NCI-H2196 (cell line): ENCODE results near the gene TLE2.
"Not testable (repeated sequence)": the region's sequence is repeated elsewhere in the genome, so short reads cannot be mapped to it uniquely, and the experiment has no call there.

Experiments used
- DNase-seq: peaks from one replicate; lab custom pipeline; 2025; ENCODE audit not compliant: unreplicated experiment; lab: John Stamatoyannopoulos, UW

TLE2 gene

DNA sequence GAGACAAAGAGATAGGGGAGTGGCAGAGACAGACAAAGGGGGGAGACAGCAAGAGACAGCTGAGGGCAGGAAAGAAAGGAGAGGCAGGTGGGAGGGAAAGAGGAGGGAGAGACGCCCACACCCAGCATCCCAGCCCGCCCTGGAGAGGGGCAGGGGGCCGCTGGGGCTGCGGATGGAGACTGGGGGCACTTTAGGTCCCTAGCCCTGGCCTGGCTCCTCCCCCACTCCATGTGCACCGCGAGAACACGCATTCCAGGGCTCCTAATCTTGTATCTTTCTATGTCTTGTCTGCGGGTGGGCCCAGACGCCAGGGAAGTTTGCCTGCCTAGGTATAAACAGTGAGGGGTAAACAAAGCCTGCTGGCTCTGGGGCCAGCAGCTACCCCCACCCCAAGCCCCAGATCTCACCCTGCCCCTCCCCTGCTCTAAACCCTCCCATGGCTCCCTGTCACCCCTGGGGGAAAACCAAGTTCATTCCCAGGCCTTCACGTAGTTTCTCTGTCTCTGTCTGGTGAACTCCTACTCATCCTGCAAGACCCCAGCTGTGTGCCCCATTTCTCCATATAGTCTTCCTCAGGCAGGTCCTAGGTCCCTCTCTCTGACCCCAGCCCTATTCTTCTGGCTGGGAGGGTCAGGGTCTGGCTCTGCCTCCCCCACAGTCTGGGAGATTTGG lies 27.5 kb upstream of the TLE2 start:
- DNase-seq = peak; percentile 71

DNA sequence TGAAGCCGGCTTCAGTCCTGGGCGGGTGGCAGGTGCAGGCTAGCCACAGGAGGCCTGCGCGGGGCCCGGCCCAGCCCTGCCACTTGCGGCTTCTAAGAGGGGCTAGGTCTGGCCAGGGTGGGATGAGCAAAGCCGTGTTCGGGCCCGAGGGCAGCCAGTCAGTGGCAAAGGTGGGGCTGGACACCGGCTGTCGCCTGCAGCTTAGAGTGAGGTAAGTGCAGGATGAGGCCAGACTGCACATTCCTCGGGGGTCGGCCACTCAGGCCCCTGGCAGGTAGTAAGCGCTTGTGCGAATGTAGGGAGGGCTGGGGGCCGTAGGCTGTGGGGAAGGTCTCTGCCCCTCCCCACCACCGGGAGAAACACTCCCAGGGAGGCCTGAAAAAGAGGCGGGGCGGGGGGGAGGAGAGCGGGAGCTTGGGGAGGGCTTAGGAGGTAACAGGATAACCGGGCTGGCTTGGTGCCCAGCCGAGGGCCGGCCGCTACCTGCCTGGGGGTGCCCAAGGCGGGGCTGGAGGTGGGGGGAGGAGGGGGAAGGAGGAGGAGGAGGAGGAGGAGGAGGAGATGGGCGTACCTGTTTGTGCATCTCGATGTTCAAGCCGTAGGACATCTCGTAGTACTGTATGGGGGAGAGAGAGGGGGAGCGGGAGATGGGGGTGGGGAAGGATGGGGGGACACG lies 26.8 kb upstream of the TLE2 start:
- DNase-seq = peak; percentile 94

DNA sequence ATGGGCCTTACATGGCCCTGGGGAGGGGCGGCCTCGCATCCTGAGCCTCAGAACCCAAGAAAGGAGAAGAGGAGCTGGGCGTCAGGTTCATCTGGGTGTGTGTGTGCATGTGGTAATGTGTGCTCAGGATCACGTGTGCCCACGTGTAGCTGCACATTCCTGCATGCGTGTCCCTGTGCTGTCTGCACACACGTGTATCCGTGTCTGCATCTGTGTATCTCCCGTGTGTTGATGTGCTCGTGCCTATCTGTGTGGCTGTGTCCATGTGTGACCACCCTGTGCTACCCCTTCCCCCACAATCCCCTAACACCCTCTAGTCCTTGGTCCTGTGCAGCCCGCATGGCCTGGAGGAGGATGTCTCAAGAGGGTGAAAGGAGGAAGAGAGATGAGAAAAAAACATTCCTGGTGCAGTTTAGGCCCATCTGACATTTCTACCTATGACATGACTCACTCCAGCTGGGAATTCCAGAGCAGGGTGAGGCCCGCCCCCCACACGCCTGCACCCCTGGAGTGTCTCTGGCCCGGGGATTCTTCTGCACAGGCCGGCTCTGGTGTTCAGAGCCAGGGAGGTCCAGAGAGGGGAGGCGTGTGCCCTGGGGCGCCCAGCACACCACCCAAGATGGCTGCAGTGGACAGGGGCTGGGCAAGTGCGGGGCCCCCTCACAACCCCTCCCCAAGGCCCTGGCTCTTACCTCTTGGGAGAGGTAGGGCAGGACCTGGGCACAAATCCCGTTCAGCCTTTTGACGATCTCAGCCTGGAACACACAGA lies 26.1 kb upstream of the TLE2 start:
- DNase-seq = no peak

DNA sequence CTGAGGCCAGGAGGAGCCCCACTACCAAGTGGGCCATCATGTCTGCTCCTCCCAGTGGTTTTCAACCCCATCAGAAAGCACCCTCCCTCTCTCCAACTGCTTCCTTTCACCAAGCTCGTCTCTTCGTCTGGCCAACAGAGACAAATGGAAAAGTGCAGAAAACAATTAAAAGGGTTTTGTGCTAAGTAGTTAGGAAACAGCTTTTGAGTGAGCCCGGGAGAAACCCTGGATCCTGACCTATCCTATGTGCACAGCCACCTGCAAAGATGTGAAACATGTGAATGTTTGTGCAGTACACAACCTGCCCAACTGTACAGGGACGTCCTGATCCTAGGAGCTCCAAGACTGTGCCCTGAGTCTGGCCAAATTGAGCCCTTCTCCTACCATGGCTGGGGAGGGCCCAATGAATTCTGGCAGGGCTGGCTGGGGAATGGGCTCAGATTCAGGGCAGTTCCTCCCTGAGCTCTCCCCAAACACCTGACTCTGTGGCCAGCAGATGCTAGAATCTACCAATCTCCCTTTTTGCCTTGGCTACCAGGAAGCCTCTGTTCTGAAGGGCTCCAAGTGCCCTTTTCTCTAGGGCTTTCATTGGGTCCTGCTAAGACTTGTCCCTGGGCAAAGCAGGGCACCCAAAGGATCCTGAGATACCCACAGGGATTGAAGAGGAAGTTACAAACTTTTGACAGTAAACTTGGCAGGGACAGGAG lies 25.3 kb upstream of the TLE2 start:
- no peak for DNase-seq

DNA sequence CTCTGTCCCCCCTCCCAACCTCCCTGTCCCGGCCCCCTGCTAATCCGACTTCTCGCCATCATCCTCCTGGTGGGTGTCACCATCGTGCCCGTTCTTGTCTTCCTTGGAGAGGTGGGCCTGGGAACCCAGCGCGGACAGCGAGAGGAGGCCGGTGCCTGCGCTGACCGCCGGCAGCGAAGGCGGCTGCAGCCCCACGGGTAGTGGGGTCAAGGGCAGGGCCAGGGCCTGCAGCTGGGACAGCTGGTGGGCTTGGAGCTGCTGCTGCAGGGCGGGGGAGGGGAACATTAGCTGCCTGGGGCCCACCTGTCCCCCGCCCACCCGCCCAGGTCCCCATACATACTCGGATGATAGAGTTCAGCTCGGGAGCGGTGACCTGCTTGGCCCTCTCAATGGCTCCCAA lies 24.7 kb upstream of the TLE2 start:
- DNase-seq = no peak

DNA sequence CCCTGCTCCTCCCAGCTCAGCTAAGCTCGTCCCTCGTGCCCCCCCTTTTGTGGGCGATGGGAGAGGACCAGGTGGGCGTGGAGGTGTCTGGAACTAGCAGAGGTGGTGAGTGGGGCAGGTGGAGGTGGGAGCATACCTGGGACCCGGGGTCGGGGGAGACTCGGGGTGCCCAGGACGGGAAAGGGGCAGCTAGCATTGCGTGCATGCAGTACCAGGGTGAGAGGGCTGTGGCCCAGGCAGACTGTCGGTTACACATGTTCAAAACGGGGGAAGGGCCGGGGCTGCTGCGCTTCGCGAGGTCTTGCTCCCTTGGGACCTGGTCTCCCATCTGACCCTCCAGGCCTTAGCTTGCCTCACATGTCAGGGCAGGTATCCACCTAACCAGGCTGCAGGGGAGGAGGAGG lies 24.1 kb upstream of the TLE2 start:
- no peak for DNase-seq

DNA sequence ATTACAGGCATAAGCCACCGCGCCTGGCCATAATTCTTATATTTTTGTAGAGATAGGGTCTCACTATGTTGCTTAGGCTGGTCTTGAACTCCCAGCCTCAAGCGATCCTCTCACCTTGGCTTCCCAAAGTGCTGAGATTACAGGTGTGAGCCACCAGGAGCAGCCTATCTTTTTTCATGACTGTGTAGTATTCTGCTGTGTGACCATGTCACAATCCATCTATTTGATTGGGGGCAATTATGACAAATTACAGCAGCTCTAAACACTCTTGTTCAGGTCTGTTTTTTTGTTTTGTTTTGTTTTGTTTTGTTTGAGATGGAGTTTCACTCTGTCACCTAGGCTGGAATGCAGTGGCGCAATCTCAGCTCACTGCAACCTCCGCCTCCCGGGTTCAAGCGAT lies 20.9 kb upstream of the TLE2 start:
- not testable (repeated sequence) for DNase-seq

DNA sequence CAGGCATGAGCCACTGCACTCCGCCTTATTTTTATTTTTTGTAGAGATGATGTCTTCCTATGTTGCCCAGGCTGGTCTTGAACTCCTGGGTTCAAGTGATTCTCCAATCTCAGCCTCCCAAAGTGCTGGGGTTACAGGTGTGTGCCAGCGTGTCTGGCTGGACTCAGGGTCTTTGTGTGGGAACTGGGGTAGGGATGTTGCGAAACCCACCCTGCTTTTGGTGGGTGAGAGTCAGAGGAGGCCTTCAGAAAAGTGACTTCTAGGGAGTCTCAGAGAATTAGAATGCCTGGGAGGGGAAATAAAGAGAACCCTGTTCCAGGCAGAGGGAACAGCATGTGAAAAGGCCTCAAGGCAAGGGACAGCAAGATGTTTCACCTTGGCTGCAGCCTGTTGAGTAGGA lies 20.0 kb upstream of the TLE2 start:
- DNase-seq = no peak

DNA sequence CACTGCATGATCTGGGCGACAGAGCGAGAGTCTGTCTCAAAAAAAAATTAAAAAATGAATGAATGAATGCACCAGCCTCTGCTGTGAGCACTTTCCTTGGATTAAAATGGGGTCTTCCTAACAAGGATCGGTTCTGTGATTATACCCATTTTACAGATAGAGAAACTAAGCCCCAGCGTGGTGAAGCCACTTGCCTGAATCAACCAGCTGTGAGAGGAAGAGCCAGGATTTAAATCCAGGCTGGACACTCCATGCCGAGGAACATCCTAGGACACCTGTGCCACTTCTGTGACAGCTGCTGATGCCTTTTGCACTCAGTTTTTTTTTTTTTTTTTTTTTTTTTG lies 19.1 kb upstream of the TLE2 start:
- no peak for DNase-seq

DNA sequence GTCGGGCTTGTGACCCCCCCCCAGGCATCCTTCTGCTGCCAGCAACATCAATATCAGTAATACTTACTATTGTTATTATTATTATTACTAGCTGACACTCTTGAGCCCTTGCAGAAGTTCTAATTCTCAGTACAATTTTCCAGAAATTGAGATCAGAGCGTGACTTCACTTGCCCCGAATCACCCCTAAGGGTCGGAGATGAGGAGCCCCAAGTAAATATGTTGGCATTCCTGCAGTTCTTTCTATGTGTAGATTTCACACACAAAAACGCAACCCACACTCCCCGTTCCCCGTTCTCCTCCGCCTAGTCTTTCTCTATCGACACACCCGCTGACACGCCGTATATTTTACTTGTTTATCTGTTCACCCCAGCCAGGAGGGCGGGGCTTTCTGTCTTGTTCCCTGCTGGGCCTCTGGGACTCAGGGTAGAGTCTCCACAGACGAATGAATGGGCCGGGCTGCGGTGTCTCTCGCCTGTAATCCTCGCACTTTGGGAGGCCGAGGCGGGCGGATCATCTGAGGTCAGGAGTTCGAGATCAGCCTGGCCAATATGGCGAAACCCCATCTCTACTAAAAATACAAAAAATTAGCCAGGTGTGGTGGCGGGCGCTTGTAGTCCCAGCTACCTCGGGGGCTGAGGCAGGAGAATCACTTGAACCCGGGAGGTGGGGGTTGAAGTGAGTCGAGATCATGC lies 18.6 kb upstream of the TLE2 start:
- DNase-seq = peak; percentile 81

DNA sequence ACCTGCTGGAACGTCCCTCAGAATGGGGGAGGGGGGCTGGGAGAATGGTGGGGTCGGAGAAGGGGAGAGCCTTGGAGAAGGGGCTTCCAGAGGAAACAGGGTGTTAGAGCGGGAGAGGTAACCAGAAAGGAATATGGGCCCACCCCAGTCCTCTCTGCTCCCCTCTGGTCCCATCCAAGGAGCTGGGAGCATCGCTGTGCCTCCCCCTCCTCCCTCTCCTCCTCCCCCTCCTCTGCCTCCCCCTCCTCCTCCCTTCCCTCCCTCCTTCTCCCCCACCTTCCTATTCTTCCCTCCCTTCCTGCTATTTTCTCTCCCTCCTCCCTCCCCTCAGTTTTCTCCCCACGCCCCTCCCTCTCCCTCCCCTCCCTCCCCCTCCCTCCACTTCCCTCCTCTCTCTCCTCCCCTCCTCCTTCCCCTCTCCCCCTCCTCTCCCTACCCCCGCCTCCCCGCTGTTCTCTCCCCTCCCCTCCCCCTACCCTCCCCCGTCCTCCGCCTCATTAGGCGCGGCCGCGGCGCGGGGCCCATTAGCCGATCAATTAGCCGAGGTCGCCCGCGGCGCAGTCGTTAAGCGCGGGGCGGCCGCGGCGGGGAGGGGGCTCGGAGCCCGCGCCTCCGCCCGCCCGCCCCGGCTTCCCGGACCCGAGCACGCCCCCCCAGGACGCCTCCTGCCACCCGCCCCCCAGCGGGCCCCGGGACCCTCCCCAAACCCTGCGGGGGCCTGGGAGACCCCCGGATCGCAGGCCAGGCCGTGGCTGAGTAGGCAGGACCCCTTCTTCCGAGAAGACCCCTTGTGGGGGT lies 17.8 kb upstream of the TLE2 start:
- peak; percentile 52 for DNase-seq

DNA sequence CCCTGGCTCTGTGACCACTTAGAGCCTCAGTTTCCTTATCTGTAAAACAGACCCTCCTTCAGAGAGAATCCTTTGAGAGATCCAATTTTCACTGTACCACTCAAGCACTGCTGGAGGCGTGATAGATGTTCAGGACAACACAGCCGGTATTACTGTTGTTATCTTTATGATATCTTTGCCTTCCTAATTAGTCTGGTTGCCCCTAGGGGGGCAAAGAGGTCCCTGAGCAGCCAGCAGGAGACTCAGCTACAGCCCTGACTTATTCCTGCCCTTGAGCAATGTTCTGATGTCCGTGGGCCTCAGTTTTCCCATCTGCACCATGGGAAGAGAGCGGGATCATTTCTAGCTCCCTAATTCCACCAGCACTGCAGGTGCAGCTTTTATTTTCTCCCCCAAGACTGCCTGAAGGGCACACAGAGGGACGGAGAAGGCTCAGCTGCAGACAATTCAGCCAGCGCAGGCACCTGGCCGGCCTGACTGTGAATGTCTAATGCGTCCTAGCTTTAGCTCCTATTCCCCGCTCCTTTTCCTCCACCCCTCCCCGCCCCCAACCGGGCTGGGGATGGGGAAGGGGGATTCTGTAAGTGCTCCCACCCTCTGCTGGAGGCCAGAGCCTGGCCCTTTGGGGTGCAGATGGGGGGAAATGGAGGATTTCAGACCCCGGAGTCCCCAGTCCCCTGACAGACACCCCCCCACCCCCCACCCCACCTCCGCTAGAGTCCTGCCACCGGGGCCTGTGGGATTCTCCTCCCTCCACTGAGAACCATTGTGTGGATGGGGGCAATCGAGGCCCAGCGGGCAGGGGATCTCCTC lies 17.0 kb upstream of the TLE2 start:
- DNase-seq = no peak

DNA sequence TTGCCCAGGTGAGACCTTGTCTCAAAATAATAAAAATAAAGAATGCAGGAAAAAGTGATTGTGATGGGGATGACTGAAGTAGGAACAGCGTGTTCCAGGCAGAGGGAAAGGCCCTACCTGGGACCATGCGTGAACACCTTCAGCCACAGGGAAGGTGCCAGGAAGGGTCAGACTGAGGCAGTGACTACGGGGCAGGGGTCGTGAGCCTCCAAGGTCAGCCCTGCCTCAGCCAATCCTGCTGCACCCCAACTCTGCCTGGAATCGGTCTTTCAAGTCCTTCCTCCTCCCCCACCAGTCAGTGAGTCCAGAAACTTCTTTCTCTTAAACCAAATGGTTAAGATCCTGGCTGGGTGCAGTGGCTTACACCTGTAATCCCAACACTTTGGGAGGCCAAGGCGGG lies 16.1 kb upstream of the TLE2 start:
- no peak for DNase-seq

DNA sequence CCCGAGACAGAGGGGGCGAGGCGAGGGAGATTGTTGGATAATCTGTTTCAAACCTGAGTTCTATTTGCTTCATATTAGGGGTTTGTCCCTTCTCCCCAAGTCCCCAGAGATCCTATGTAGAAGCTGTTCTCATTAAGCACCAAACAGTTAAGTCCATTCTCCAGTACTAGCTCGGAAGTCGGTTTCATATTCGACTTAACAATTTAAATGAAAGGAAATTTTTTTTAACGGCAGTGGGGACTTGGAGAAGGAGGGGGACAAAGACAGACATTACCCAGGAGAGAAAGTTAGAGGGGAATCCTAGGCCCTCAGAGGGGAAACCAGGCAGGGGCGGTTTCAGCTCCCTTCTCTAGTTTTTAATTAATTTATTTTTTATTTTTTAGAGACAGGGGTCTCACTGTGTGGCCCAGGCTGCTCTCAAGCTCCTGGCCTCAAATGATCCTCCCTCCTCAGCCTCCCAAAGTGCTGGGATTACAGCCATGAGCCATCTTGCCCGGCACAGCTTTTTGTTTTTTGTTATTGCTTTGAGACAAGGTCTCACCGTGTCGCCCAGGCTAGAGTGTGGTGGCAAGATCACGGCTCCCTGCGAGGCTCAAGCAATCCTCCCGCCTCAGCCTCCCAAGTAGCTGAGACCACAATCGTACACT lies 13.7 kb upstream of the TLE2 start:
- no peak for DNase-seq

DNA sequence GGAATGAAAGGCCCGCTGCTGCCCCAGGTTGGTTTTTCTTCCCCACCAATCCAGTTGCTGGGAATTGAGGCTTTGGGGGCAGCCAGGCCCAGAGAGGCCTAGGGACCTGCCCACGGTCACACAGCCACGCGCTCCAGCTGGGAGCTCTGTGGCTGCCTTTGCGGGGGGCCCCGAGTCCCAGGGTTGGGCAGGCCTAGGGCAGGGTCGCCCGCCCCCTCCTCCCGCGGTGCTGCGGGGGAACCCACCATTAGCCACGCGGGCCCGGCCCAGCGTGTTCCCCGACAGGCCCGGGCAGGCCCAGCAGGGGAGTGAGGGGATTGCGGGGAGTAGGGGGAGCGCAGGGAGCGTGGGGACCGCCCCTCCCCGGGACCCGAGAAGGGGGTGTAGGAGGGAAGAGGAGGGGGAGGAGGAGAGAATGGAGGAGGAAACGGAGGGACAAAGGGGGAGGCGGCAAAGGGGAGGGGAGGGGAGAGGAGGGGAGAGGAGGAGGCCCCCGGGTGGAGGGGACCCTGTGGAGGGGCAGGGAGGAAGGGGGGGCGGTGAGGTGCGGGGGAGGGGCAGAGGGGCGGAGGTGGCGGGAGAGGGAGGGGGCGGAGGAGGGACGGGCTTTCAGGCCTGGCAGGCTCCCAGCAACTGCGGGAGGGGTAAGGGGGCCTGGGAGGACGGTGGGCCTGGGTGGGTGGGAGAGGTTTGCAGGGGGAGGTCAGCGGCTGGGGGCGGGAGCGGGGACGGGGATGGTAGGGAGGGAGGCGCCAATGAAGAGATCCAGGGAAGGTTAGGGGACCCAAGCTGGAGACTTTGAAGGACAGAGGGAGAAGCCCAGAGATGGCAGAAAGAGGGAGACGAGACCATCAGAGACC lies 12.9 kb upstream of the TLE2 start:
- no peak for DNase-seq

DNA sequence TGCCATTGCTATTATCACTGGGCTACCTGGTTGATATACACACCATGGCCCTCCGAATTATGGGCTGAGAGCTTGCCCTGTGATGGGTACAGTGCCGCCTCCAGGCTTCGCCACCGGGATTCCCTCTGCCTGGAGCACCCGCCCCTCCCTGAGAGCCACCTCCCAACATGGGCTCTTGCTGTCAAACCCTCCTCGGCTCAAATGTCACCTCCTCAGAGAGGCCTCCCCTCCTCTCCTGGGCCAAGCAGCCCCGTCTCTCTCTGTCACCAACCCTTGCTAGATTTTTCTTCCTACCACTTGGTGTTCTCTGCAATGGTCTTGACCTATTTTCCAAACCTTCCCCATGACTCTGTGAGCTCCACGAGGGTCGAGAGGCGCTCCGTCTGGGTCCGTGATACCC lies 12.2 kb upstream of the TLE2 start:
- DNase-seq = no peak

DNA sequence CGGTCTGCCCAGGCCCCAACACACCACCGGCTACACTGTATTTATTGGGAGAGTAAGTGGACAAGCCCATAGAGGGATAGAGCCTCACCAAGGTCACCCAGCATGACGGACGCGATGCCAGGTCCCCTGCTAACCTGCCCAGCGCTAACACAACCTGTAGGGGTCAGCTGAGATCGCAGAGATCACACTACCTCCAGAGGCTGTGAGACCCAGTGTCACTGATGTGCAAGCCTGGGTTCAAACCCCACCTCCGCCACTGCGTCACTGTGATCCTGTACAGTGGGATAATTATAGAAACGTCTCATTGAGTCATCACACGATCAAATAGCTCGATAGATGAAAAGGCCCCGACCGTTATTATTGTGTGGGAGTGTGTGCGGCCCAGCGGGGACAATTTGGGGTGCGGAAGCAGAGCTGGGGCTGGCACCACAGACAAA lies 10.6 kb upstream of the TLE2 start:
- DNase-seq = no peak

DNA sequence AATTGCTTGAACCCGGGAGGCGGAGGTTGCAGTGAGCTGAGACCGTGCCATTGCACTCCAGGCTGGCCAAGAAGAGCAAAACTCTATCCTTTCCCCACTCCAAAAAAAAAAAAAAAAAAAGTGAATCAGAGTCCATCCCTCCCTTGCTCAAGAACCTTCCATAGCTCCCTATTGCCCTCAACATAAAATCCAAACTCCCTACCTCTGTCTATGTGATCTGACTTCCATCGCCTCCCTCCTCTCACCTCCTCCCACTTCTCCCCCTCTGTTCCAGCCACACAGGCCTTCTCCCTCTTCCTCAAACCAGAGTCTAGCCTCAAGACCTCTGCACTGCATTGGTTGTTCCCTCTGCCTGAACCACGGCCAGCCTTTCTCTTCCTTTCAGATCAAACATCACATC lies 10.0 kb upstream of the TLE2 start:
- DNase-seq = no peak
